Osteoblast (primary cell): ENCODE results near the gene FREM1. TPM values are rescaled to one million over a fixed set of nuclear protein-coding genes. Genes with fewer than 3 reads are reported as not detected.

Experiments used
- DNase-seq: peaks from one replicate; pipeline ENCODE4 v3.0.0; 2011; ENCODE audit warnings: low spot score, mixed read lengths; ENCODE audit not compliant: insufficient read length; ENCODE audit errors: missing footprints
- H2AFZ ChIP-seq: 2 replicates; pipeline ENCODE4 v1.6.0; 2011; ENCODE audit warnings: mild to moderate bottlenecking, low read length
- H3K27ac ChIP-seq: 2 replicates; pipeline ENCODE4 v1.5.1; 2011; ENCODE audit warnings: mild to moderate bottlenecking, low read depth, low read length, moderate library complexity
- H3K27me3 ChIP-seq: 2 replicates; pipeline ENCODE4 v1.6.0; 2012; ENCODE audit warnings: mild to moderate bottlenecking, control low read depth, inconsistent platforms, low read length, moderate library complexity; ENCODE audit not compliant: insufficient read depth
- H3K36me3 ChIP-seq: 2 replicates; pipeline ENCODE4 v1.5.1; 2011; ENCODE audit warnings: mild to moderate bottlenecking, low read length, control low read depth, moderate library complexity; ENCODE audit not compliant: insufficient read depth
- H3K4me1 ChIP-seq: 2 replicates; pipeline ENCODE4 v1.5.1; 2011; ENCODE audit warnings: mild to moderate bottlenecking, low read length, control low read depth, moderate library complexity; ENCODE audit not compliant: insufficient read depth
- H3K4me2 ChIP-seq: 2 replicates; pipeline ENCODE4 v1.6.0; 2011; ENCODE audit warnings: mild to moderate bottlenecking, low read length; ENCODE audit not compliant: insufficient read depth
- H3K4me3 ChIP-seq: fragments of 200-600 bp; sonication (generic); 3 replicates; pipeline ENCODE4 v1.5.1; 2012; ENCODE audit warnings: mild to moderate bottlenecking, low read length, inconsistent platforms; ENCODE audit not compliant: insufficient read depth
- H3K79me2 ChIP-seq: 2 replicates; pipeline ENCODE4 v1.6.0; 2012; ENCODE audit warnings: mild to moderate bottlenecking, low read length, control low read depth, inconsistent platforms; ENCODE audit not compliant: insufficient read depth
- H3K9me3 ChIP-seq: 2 replicates; pipeline ENCODE4 v1.5.1; 2011; ENCODE audit warnings: low read depth, low read length, control low read depth
- H4K20me1 ChIP-seq: 2 replicates; pipeline ENCODE4 v1.6.0; 2012; ENCODE audit warnings: mild to moderate bottlenecking, low read length, control low read depth; ENCODE audit not compliant: insufficient read depth
- total RNA-seq: library from RNA; depleted of rRNA; stranded (reverse); fragments of >200 nt; gene quantifications from 2 replicates; pipeline ENCODE4 v1.2.3, GENCODE V29; 2012
- TF ChIP-seq, protein P1 (sequence below): IDR thresholded peaks from 2 replicates; pipeline ENCODE4 v1.5.1; 2011; ENCODE audit warnings: mild to moderate bottlenecking, low read depth, low read length, moderate library complexity; ENCODE audit errors: extremely low read depth

FREM1 gene
- total RNA-seq, 1 donor: 0.72 TPM

DNA sequence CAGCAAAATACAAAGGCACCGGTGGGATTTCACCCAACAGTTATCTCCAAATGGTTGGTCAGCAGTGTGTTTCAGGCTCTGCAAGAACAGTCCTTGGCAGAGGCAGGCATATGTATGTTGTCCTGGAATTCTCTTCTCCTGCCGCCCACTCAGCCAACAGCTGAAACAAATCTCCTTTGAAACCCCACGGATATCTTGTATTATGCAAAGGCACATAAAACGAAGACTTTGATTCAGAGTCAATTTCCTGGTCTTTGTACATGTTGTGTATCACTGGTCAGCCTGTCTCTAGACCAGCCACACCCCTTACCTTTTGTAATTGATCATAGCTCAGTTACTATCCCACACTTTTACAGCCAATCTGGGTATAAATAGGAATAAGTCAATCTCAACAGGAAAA lies 29.2 kb downstream of the FREM1 start:
- Histone ChIP-seq H4K20me1 (no peaks in the 10 kb centered on the region), H3K27ac (no peak overlapping the region), H3K27me3 (no peaks in the 10 kb centered on the region), H2AFZ (no peak overlapping the region), H3K9me3 (no peaks in the 10 kb centered on the region), H3K4me3 (no peak overlapping the region), H3K4me1 (no peaks in the 10 kb centered on the region), H3K79me2 (no peaks in the 10 kb centered on the region), H3K4me2 (no peak overlapping the region), H3K36me3 (no peaks in the 10 kb centered on the region)
- no peak for DNase-seq
- TF ChIP-seq, protein P1, sequence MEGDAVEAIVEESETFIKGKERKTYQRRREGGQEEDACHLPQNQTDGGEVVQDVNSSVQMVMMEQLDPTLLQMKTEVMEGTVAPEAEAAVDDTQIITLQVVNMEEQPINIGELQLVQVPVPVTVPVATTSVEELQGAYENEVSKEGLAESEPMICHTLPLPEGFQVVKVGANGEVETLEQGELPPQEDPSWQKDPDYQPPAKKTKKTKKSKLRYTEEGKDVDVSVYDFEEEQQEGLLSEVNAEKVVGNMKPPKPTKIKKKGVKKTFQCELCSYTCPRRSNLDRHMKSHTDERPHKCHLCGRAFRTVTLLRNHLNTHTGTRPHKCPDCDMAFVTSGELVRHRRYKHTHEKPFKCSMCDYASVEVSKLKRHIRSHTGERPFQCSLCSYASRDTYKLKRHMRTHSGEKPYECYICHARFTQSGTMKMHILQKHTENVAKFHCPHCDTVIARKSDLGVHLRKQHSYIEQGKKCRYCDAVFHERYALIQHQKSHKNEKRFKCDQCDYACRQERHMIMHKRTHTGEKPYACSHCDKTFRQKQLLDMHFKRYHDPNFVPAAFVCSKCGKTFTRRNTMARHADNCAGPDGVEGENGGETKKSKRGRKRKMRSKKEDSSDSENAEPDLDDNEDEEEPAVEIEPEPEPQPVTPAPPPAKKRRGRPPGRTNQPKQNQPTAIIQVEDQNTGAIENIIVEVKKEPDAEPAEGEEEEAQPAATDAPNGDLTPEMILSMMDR: no peak

GRCh38 chr9:14870090-14870489 lies 40.1 kb downstream of the FREM1 start:
- H3K4me1 ChIP-seq: no peaks in the 10 kb centered on the region
- H3K4me2 ChIP-seq: no peak overlapping the region
- H3K27ac ChIP-seq: no peak overlapping the region
- H3K27me3 ChIP-seq: no peaks in the 10 kb centered on the region
- H2AFZ ChIP-seq: no peak overlapping the region
- H3K79me2 ChIP-seq: no peaks in the 10 kb centered on the region
- H4K20me1 ChIP-seq: no peaks in the 10 kb centered on the region
- TF ChIP-seq, protein P1: no peak
- DNase-seq: no peak
- H3K4me3 ChIP-seq: no peak overlapping the region
- H3K36me3 ChIP-seq: no peaks in the 10 kb centered on the region
- H3K9me3 ChIP-seq: no peaks in the 10 kb centered on the region

DNA sequence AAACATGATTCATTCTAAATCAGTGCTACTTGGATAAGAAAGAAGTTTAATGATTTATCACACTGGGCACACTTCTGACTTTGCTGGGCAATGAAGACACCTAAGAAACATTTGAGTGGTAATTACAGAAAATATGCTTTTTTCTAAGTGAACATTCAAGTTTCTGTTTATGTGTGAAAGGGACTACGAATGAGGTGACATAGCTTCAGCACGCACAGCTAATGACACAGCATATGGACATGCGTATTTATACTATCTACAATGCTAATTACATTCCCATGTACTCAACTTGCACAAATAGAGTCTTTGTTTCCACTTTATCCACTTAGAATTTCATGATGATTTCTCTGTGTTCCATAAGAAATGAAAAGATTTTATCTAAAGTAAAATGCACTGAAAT lies 40.6 kb downstream of the FREM1 start:
- Histone ChIP-seq H3K36me3 (no peaks in the 10 kb centered on the region), H4K20me1 (no peaks in the 10 kb centered on the region), H3K4me1 (no peaks in the 10 kb centered on the region), H3K79me2 (no peaks in the 10 kb centered on the region), H3K4me3 (no peak overlapping the region), H3K27ac (no peak overlapping the region), H2AFZ (no peak overlapping the region), H3K9me3 (no peaks in the 10 kb centered on the region), H3K4me2 (no peak overlapping the region), H3K27me3 (no peaks in the 10 kb centered on the region)
- no peak for DNase-seq
- TF ChIP-seq, protein P1: no peak

DNA sequence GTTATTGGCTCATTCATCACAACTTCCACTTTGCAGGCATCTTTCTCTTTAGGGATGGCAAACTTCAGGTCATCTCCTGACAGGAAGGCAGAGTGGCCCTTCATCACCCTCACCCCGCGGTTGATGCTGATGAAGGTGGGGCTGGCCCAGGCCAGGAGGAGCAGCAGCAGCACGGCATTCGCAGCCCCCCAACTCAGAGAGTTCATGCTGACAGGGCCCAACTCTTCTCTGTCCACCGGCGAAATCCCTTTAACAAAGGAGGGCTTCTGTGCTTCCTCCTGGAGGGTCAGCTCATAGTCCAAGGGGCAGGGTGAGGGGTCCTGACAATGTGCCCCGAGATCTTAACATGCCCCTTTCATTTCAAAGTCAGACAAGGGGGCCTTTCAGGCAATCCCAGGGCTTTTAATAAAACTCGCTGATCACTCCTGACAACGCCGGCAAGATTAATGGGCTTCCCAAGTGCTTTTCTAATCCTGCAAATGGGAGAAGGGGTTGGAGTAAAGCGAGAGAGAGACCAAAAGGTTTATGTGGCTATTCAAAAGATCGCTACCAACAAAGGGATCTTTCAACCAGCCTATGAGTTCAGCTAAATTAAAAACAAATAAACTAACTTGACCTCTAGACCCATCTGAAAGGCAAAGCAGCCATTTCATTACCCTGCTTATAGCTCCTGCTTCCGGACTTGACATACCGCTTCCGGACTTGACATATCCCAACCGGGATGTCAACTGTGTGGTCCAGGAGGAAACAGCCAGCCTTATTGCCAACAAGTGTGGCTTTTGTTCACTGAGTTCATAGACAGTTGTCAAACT lies 41.2 kb downstream of the FREM1 start:
- Histone ChIP-seq H3K4me3 (no peak overlapping the region), H2AFZ (no peak overlapping the region), H3K9me3 (no peaks in the 10 kb centered on the region), H4K20me1 (no peaks in the 10 kb centered on the region), H3K4me1 (no peaks in the 10 kb centered on the region), H3K27ac (no peak overlapping the region), H3K4me2 (no peak overlapping the region), H3K27me3 (no peaks in the 10 kb centered on the region), H3K36me3 (no peaks in the 10 kb centered on the region), H3K79me2 (no peaks in the 10 kb centered on the region)
- DNase-seq: no peak
- TF ChIP-seq, protein P1: no peak
